ENCODE data around the gene SLMAP.
A peak's percentile ranks its signal among the peaks of the same experiment; 100 is the strongest.
"Not testable (repeated sequence)": the region's sequence is repeated elsewhere in the genome, so short reads cannot be mapped to it uniquely, and the experiment has no call there.

Gene SLMAP

GRCh38 chr3:57796261-57796660 lies 40.2 kb downstream of the SLMAP start:
- no peaks in the 10 kb centered on the region for H3K27me3 ChIP-seq (ENCODE audit: insufficient read depth, low read length)
- no peaks in the 10 kb centered on the region for H3K36me3 ChIP-seq (ENCODE audit: insufficient read depth, low read depth, low read length)
- H3K9ac ChIP-seq (ENCODE audit: low read depth, low read length): no peak overlapping the region
- H3K4me3 ChIP-seq (ENCODE audit: low read length): no peak overlapping the region
- H3K27ac ChIP-seq (ENCODE audit: low read length): no peak overlapping the region
- peaks cover 9% of the 10 kb centered on the region for H3K4me1 ChIP-seq (ENCODE audit: insufficient read depth, low read length)
- no peaks in the 10 kb centered on the region for H3K9me3 ChIP-seq (ENCODE audit: insufficient read depth, low read depth, low read length)

GRCh38 chr3:57797701-57798487 lies 41.8 kb downstream of the SLMAP start:
- Histone ChIP-seq H3K4me1 (ENCODE audit: insufficient read depth, low read length) (peaks cover 14% of the 10 kb centered on the region), H3K9me3 (ENCODE audit: insufficient read depth, low read depth, low read length) (no peaks in the 10 kb centered on the region), H3K27me3 (ENCODE audit: insufficient read depth, low read length) (no peaks in the 10 kb centered on the region), H3K27ac (ENCODE audit: low read length) (no peak overlapping the region), H3K9ac (ENCODE audit: low read depth, low read length) (no peak overlapping the region), H3K4me3 (ENCODE audit: low read length) (no peak overlapping the region), H3K36me3 (ENCODE audit: insufficient read depth, low read depth, low read length) (no peaks in the 10 kb centered on the region)

DNA sequence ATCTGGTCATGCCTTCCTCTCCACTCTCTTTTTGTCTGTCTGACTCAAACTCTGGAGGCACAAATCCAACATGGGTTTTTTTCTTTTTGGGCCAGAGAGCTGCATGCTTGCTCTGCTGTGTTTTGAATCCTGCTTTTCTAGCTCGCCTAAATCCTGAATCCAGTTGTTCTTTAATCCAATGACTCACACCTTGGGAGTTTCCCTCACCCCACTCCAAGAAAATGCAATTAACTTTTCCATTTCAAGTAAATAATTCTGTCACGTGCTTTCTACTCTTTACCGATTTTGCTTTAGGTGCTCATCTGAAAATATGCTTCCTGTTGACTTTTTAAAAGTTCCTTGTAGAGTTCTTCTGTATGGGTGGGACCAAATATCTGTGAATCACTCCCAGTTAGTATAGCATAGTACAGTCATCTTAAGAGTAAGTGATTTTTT lies 47.6 kb downstream of the SLMAP start:
- Histone ChIP-seq H3K9ac (ENCODE audit: low read depth, low read length) (peak overlapping the region; percentile 12; the same call in 1 of the 2 replicates), H3K27ac (ENCODE audit: low read length) (no peak overlapping the region), H3K27me3 (ENCODE audit: insufficient read depth, low read length) (no peaks in the 10 kb centered on the region), H3K4me3 (ENCODE audit: low read length) (no peak overlapping the region), H3K36me3 (ENCODE audit: insufficient read depth, low read depth, low read length) (no peaks in the 10 kb centered on the region), H3K9me3 (ENCODE audit: insufficient read depth, low read depth, low read length) (no peaks in the 10 kb centered on the region), H3K4me1 (ENCODE audit: insufficient read depth, low read length) (peaks cover 23% of the 10 kb centered on the region)

- Histone ChIP-seq H3K27ac (ENCODE audit: low read length) (no peak overlapping the region), H3K36me3 (ENCODE audit: insufficient read depth, low read depth, low read length) (no peaks in the 10 kb centered on the region), H3K4me1 (ENCODE audit: insufficient read depth, low read length) (peaks cover 29% of the 10 kb centered on the region), H3K27me3 (ENCODE audit: insufficient read depth, low read length) (no peaks in the 10 kb centered on the region), H3K9me3 (ENCODE audit: insufficient read depth, low read depth, low read length) (no peaks in the 10 kb centered on the region), H3K9ac (ENCODE audit: low read depth, low read length) (no peak overlapping the region), H3K4me3 (ENCODE audit: low read length) (no peak overlapping the region)
These were observed 49.2 kb downstream of the SLMAP start for GRCh38 chr3:57805266-57805665.

DNA sequence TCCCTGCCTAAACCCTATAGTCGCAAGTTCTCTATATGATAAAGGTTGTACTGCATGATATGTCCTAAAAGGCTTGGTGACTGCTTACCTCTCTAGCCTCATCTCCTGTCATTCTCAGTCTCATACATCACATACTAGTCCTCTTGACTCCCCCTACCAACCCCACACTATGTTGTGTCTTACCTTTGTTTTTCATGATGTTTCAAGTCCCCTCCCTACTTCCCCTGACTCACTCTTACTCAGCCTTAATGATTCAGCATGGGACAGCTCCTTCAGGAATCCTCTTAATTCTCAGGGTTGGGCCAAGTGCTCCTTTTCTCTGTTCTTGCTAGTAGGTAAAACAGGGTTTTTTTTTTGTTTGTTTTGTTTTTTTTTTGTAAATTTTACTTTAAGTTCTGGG lies 49.6 kb downstream of the SLMAP start:
- Histone ChIP-seq H3K4me3 (ENCODE audit: low read length) (no peak overlapping the region), H3K9ac (ENCODE audit: low read depth, low read length) (no peak overlapping the region), H3K9me3 (ENCODE audit: insufficient read depth, low read depth, low read length) (no peaks in the 10 kb centered on the region), H3K27ac (ENCODE audit: low read length) (no peak overlapping the region), H3K27me3 (ENCODE audit: insufficient read depth, low read length) (no peaks in the 10 kb centered on the region), H3K4me1 (ENCODE audit: insufficient read depth, low read length) (peaks cover 25% of the 10 kb centered on the region), H3K36me3 (ENCODE audit: insufficient read depth, low read depth, low read length) (no peaks in the 10 kb centered on the region)

DNA sequence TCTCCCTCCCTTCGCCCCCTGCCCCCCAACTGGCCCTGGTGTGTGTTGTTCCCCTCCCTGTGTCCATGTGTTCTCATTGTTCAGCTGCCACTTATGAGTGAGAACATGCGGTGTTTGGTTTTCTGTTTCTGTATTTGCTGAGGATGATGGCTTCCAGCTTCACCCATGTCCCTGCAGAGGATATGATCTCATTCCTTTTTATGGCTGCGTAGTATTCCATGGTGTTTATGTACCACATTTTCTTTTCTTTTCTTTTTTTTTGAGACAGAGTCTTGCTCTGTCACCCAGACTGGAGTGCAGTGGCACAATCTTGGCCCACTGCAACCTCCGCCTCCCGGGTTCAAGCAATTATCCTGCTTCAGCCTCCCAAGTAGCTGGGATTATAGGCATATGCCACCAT lies 50.1 kb downstream of the SLMAP start:
- H3K4me1 ChIP-seq (ENCODE audit: insufficient read depth, low read length): peaks cover 20% of the 10 kb centered on the region
- H3K9me3 ChIP-seq (ENCODE audit: insufficient read depth, low read depth, low read length); H3K9ac ChIP-seq (ENCODE audit: low read depth, low read length); H3K27me3 ChIP-seq (ENCODE audit: insufficient read depth, low read length); H3K36me3 ChIP-seq (ENCODE audit: insufficient read depth, low read depth, low read length); H3K27ac ChIP-seq (ENCODE audit: low read length); H3K4me3 ChIP-seq (ENCODE audit: low read length): not testable (repeated sequence)

GRCh38 chr3:57808961-57809608 lies 53.0 kb downstream of the SLMAP start:
- H3K27me3 ChIP-seq (ENCODE audit: insufficient read depth, low read length): no peaks in the 10 kb centered on the region
- H3K4me1 ChIP-seq (ENCODE audit: insufficient read depth, low read length): peaks cover 8% of the 10 kb centered on the region; the same call in 1 of the 2 replicates
- H3K9ac ChIP-seq (ENCODE audit: low read depth, low read length): no peak overlapping the region
- no peak overlapping the region for H3K27ac ChIP-seq (ENCODE audit: low read length)
- H3K4me3 ChIP-seq (ENCODE audit: low read length): no peak overlapping the region
- no peaks in the 10 kb centered on the region for H3K9me3 ChIP-seq (ENCODE audit: insufficient read depth, low read depth, low read length)
- H3K36me3 ChIP-seq (ENCODE audit: insufficient read depth, low read depth, low read length): no peaks in the 10 kb centered on the region

DNA sequence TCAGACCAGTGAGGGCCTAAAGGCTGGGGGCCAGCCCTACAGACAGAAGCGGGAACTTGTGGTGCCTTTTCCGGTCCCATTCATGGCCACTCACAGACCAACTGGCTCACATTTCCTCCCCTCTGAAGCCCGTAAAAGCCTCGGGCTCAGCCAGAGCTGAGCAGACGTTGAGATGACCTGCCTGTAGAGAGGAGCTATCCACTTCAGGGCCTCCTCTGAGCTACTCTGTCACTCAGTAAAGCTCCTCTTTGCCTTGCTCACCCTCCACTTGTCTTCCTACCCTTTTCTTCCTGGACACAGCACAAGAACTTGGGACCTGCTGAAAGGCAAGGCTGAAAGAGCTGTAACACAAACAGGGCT lies 53.5 kb downstream of the SLMAP start:
- H3K36me3 ChIP-seq (ENCODE audit: insufficient read depth, low read depth, low read length): no peaks in the 10 kb centered on the region
- no peak overlapping the region for H3K9ac ChIP-seq (ENCODE audit: low read depth, low read length)
- peaks cover 8% of the 10 kb centered on the region; the same call in 1 of the 2 replicates for H3K4me1 ChIP-seq (ENCODE audit: insufficient read depth, low read length)
- H3K27ac ChIP-seq (ENCODE audit: low read length): no peak overlapping the region
- H3K4me3 ChIP-seq (ENCODE audit: low read length): no peak overlapping the region
- no peaks in the 10 kb centered on the region for H3K27me3 ChIP-seq (ENCODE audit: insufficient read depth, low read length)
- no peaks in the 10 kb centered on the region for H3K9me3 ChIP-seq (ENCODE audit: insufficient read depth, low read depth, low read length)

GRCh38 chr3:57810048-57810447 lies 53.9 kb downstream of the SLMAP start:
- no peaks in the 10 kb centered on the region for H3K9me3 ChIP-seq (ENCODE audit: insufficient read depth, low read depth, low read length)
- no peak overlapping the region for H3K4me3 ChIP-seq (ENCODE audit: low read length)
- no peaks in the 10 kb centered on the region for H3K27me3 ChIP-seq (ENCODE audit: insufficient read depth, low read length)
- no peaks in the 10 kb centered on the region for H3K36me3 ChIP-seq (ENCODE audit: insufficient read depth, low read depth, low read length)
- no peak overlapping the region for H3K9ac ChIP-seq (ENCODE audit: low read depth, low read length)
- H3K4me1 ChIP-seq (ENCODE audit: insufficient read depth, low read length): peaks cover 8% of the 10 kb centered on the region; the same call in 1 of the 2 replicates
- no peak overlapping the region for H3K27ac ChIP-seq (ENCODE audit: low read length)

GRCh38 chr3:57810471-57811137 lies 54.5 kb downstream of the SLMAP start:
- H3K27ac ChIP-seq (ENCODE audit: low read length): no peak overlapping the region
- H3K27me3 ChIP-seq (ENCODE audit: insufficient read depth, low read length): no peaks in the 10 kb centered on the region
- no peak overlapping the region for H3K4me3 ChIP-seq (ENCODE audit: low read length)
- no peaks in the 10 kb centered on the region for H3K36me3 ChIP-seq (ENCODE audit: insufficient read depth, low read depth, low read length)
- peaks cover 8% of the 10 kb centered on the region; the same call in 1 of the 2 replicates for H3K4me1 ChIP-seq (ENCODE audit: insufficient read depth, low read length)
- no peak overlapping the region for H3K9ac ChIP-seq (ENCODE audit: low read depth, low read length)
- no peaks in the 10 kb centered on the region for H3K9me3 ChIP-seq (ENCODE audit: insufficient read depth, low read depth, low read length)

GRCh38 chr3:57815036-57815435 lies 58.9 kb downstream of the SLMAP start:
- Histone ChIP-seq H3K4me1 (ENCODE audit: insufficient read depth, low read length) (0 out of 2 replicates have a peak, but pooled peaks cover 3% of the 10 kb centered on the region), H3K9me3 (ENCODE audit: insufficient read depth, low read depth, low read length) (no peaks in the 10 kb centered on the region), H3K4me3 (ENCODE audit: low read length) (no peak overlapping the region), H3K27me3 (ENCODE audit: insufficient read depth, low read length) (no peaks in the 10 kb centered on the region), H3K27ac (ENCODE audit: low read length) (no peak overlapping the region), H3K36me3 (ENCODE audit: insufficient read depth, low read depth, low read length) (no peaks in the 10 kb centered on the region), H3K9ac (ENCODE audit: low read depth, low read length) (no peak overlapping the region)

All from iPS-20b (cell line).